Measurements from ENCODE around the gene CLEC3A. TPM values are rescaled to one million over a fixed set of nuclear protein-coding genes. Genes with fewer than 3 reads are reported as not detected.
"Not testable (repeated sequence)": the region's sequence is repeated elsewhere in the genome, so short reads cannot be mapped to it uniquely, and the experiment has no call there.

CLEC3A gene
- total RNA-seq, 1 donor from 2014 or later, result not detected

DNA sequence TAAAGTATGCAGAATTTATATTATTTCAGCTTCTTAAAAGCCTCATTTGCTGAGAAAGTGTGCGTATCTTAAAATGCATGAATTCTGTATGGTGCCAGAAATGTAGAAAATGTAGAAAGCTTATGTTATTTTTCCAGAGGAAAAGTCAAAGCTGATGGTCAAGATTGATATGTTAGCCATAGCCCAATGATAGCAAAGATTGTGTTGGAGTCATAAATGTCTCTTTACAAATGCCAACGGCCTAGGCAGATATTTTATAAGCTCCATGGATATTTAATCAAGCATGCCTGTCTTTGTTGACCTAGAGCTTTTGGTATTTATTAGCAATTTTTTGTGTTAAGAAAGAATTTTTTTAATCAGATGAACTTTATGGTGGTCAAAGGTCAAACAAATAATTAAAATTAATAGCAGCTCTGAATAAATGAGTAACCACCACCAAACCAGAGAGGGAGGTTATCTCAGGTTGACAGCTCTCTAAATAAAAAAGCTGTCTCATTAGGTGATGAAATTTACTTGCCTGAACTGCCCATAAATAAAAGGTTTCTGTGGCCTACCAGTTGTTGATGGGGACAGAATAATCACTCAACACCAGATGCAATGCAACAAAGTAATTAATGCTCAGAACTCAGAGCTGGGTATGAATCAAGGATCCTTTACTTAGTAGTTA, 28.5 kb downstream of the CLEC3A start:
- DNase-seq (ENCODE audit: low read depth) (no peak), FAIRE-seq (no peak)
- Histone ChIP-seq H3K36me3 (ENCODE audit: insufficient read depth, low read length) (no peaks in the 10 kb centered on the region), H3K79me2 (ENCODE audit: insufficient read depth, low read length) (no peaks in the 10 kb centered on the region), H3K27me3 (ENCODE audit: insufficient read depth, low read length) (no peaks in the 10 kb centered on the region), H3K9me3 (ENCODE audit: insufficient read depth, low read depth, low read length) (no peaks in the 10 kb centered on the region), H2AFZ (ENCODE audit: low read depth, low read length) (no peak overlapping the region), H3K27ac (ENCODE audit: low read depth, low read length) (no peak overlapping the region), H4K20me1 (ENCODE audit: insufficient read depth, low read length) (no peaks in the 10 kb centered on the region), H3K4me1 (ENCODE audit: insufficient read depth, low read length) (no peaks in the 10 kb centered on the region), H3K4me3 (ENCODE audit: insufficient read depth, low read depth, low read length) (no peak overlapping the region), H3K4me2 (ENCODE audit: low read length) (no peak overlapping the region), H3K9ac (ENCODE audit: low read length) (no peak overlapping the region)
- Mint-ChIP-seq H3K4me1 (ENCODE audit: low read depth, unreplicated experiment) (no peaks in the 10 kb centered on the region), H3K27me3 (ENCODE audit: low read depth, unreplicated experiment) (peaks cover 54% of the 10 kb centered on the region), H3K4me3 (ENCODE audit: unreplicated experiment) (no peak overlapping the region), H3K9me3 (ENCODE audit: unreplicated experiment) (no peaks in the 10 kb centered on the region), H3K27ac (ENCODE audit: unreplicated experiment) (no peak overlapping the region), H3K36me3 (ENCODE audit: low read depth, unreplicated experiment) (no peaks in the 10 kb centered on the region)
- TF ChIP-seq EZH2 (IDR thresholded peaks at IDR 0.05; ENCODE audit: insufficient read depth, low read length) (no peak), CTCF (IDR thresholded peaks at IDR 0.05; ENCODE audit: insufficient read depth, low read depth, low read length) (no peak)

- Histone ChIP-seq H3K4me1 (ENCODE audit: insufficient read depth, low read length) (no peaks in the 10 kb centered on the region), H3K27me3 (ENCODE audit: insufficient read depth, low read length) (no peaks in the 10 kb centered on the region), H3K79me2 (ENCODE audit: insufficient read depth, low read length) (no peaks in the 10 kb centered on the region), H3K36me3 (ENCODE audit: insufficient read depth, low read length) (no peaks in the 10 kb centered on the region), H3K4me2 (ENCODE audit: low read length) (no peak overlapping the region), H2AFZ (ENCODE audit: low read depth, low read length) (no peak overlapping the region), H3K27ac (ENCODE audit: low read depth, low read length) (no peak overlapping the region), H4K20me1 (ENCODE audit: insufficient read depth, low read length) (no peaks in the 10 kb centered on the region), H3K9ac (ENCODE audit: low read length) (no peak overlapping the region), H3K9me3 (ENCODE audit: insufficient read depth, low read depth, low read length) (no peaks in the 10 kb centered on the region), H3K4me3 (ENCODE audit: insufficient read depth, low read depth, low read length) (no peak overlapping the region)
- H3K27me3 Mint-ChIP-seq (ENCODE audit: low read depth, unreplicated experiment), result peaks cover 30% of the 10 kb centered on the region
- no peak for FAIRE-seq
- no peak for TF ChIP-seq EZH2 (IDR thresholded peaks at IDR 0.05; ENCODE audit: insufficient read depth, low read length)
- TF ChIP-seq CTCF (IDR thresholded peaks at IDR 0.05; ENCODE audit: insufficient read depth, low read depth, low read length), result no peak
- H3K4me3 Mint-ChIP-seq (ENCODE audit: unreplicated experiment), result no peak overlapping the region
- H3K9me3 Mint-ChIP-seq (ENCODE audit: unreplicated experiment), result no peaks in the 10 kb centered on the region
- H3K27ac Mint-ChIP-seq (ENCODE audit: unreplicated experiment), result no peak overlapping the region
- no peaks in the 10 kb centered on the region for H3K4me1 Mint-ChIP-seq (ENCODE audit: low read depth, unreplicated experiment)
- H3K36me3 Mint-ChIP-seq (ENCODE audit: low read depth, unreplicated experiment), result no peaks in the 10 kb centered on the region
- no peak for DNase-seq (ENCODE audit: low read depth)
Observed at GRCh38 chr16:78057803-78058564, 35.6 kb downstream of the CLEC3A start.

- not testable (repeated sequence) for H3K9me3 Mint-ChIP-seq (ENCODE audit: unreplicated experiment); H3K4me2 ChIP-seq (ENCODE audit: low read length); H2AFZ ChIP-seq (ENCODE audit: low read depth, low read length); FAIRE-seq; H4K20me1 ChIP-seq (ENCODE audit: insufficient read depth, low read length); H3K27ac ChIP-seq (ENCODE audit: low read depth, low read length); H3K4me1 Mint-ChIP-seq (ENCODE audit: low read depth, unreplicated experiment); H3K9ac ChIP-seq (ENCODE audit: low read length); H3K36me3 Mint-ChIP-seq (ENCODE audit: low read depth, unreplicated experiment); H3K4me3 Mint-ChIP-seq (ENCODE audit: unreplicated experiment); H3K4me1 ChIP-seq (ENCODE audit: insufficient read depth, low read length); DNase-seq (ENCODE audit: low read depth); H3K79me2 ChIP-seq (ENCODE audit: insufficient read depth, low read length); H3K36me3 ChIP-seq (ENCODE audit: insufficient read depth, low read length); H3K27ac Mint-ChIP-seq (ENCODE audit: unreplicated experiment); H3K27me3 ChIP-seq (ENCODE audit: insufficient read depth, low read length); H3K4me3 ChIP-seq (ENCODE audit: insufficient read depth, low read depth, low read length); H3K9me3 ChIP-seq (ENCODE audit: insufficient read depth, low read depth, low read length)
- H3K27me3 Mint-ChIP-seq (ENCODE audit: low read depth, unreplicated experiment), result peaks cover 23% of the 10 kb centered on the region
Observed at GRCh38 chr16:78059806-78060205, 37.5 kb downstream of the CLEC3A start.
